Stimulated activated CD4-positive, alpha-beta T cell treated with anti-CD3 and anti-CD28 coated beads, Interleukin-2, amount 100 ng/mL, for 48 hours (primary cell): Measurements from ENCODE around the gene PANK1.
"Not testable (repeated sequence)": the region's sequence is repeated elsewhere in the genome, so short reads cannot be mapped to it uniquely, and the experiment has no call there.

Experiments used
- DNase-seq, 2 donors: peaks; one replicate each; pipeline ENCODE4 v3.0.0-alpha.2; 2020

Gene PANK1

DNA sequence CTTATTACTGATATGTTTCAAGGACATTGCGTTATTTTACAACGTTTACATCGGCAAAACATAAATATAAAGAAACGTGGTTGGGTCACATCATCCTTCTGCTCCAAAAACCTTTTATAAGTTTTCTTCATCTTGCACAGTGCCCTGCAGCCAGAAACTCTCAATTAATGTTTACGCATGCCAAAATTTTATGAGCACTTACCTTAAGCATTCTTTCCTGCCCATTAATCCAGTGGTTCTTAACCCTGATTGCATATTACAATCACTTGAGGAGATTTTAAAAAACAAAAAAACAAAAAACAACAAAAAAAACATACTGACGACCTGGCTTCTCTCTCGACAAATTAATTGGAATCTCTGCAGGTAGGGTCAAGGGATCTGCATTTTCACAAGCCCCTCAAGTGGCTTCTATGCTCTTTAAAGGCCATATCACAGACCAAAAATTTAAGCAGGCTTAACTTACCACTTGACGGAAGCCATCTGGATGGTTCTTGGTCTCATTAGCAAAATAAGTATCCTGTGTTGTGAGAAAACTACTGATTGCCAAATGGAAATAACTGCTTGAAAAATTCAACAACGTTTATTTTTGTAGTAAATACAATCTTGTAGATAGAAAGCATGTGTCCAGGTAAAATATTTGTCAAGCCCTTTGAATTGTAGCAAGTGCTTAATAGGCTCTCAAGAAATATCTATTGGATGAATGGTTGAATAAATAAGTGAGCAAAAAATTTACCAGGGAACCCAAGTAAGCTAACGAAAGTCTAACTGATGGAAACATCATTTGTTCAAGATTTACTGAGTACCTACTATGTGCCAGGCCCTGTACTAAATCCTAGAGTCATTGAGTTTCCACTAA lies 78.7 kb downstream of the PANK1 start:
- no peak for DNase-seq

DNA sequence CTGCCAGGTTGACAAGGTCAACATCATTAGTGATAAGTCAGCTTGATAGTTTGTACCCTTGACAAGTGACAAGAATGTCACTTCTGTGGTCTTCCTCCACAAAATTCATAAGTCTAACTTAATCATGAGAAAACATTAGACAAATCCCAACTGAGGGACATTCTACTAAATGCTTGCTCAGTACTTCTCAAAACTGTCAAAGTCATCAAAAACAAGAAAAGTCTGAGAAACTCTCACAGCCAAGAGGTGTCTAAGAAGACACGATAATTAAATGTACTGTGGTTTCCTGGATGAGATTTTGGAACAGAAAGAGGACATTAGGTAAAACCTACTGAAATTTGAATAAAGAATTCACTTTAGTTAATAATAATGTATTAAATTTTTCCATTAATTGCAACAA lies 79.9 kb downstream of the PANK1 start:
- no peak for DNase-seq

DNA sequence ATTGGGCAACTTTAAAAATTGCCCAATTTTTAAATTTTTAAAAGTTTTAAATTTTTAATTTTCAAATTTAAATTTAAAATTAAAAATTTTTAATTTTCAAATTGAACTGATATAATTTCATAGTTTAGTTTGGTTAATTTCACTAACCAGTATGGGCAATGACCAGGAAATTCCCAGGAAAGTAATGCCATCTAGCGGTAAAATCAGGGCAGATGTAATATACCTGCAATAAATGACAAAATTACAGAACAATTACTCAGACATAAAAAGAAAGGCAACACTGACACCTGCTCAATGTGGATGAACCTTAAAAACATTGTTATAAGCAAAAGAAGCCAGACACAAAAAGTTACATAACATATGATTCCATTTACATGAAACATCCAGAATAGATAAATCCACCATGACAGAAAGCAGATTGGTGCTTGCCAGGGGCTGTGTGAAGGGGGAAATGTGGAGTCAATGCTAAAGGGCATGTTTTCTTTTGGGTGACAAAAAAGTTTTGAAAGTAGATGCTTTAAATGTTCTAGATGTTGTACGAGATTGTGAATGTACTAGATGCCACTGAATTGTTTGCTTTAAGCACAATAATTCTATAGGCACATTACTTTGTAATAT lies 81.1 kb downstream of the PANK1 start:
- DNase-seq = peak; percentile 2 to 4

DNA sequence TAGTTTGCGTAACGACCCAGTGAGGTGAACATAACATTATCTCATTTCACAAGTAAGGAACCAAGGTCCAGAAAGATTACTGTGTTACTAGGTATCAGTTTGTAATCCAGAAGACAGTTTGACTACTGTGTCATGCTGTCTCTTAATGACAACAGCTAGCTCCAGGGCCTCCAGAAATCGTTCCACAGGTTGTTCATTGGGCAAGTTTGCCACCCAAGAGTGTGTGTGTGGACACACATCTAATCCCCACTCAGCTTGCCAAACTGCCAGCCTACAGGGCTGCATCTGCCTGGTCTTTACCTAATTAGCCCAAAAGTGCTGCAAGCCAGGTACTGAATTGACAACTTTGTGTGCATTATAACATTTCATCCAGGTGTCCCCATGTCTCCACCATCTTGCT lies 81.7 kb downstream of the PANK1 start:
- DNase-seq = no peak

DNA sequence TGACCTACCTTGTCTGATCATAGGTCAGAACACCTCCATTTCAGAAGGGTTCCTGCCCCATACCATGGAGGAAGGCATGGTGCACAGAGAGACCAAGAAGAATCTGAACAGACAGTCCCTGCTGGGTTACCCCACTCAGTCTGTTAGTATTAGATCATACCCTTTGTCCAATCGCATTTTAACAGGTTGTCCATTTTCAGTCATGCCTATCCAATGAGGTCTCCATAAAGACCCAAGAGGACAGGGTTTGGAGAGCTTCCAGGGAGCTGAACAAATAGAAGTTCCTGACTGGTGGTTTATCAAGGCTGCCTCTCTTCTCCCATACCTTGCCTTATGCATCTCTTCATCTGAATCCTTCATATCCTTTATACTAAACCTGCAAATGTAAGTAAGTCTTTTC lies 88.4 kb downstream of the PANK1 start:
- DNase-seq = no peak

DNA sequence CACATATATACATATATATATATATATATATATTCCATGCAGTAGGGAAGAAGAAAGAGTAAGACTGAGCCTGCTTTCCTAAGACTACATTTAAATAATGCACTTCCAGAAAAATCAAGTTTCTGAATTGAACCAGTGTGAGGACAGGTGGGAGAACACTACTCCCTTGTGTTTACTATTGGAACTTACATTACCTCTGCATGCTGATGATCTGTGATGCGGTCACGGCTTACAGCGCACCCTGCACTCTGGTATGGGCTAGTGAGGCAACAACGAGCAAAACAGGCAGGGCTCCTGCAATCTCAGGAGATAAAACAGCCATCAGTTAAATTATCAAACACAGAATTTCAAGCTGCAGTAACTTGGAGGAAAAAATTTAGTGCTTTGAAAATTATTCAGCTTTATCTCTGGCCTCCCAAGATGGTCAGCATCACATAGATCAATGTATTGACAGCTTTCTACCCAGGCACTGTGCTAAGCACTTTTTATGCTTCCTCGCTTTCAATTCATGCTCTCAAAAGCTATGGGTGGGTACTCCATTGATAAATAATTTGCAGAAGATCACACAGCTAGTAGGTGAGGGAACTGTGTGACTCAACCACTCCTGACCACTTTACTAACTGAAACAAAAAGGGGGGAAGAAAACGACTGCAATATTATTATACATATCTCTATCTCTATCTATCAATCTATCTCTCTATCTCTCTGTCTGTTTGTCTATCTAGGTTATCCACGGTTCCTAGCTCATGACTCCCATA lies 89.2 kb downstream of the PANK1 start:
- no peak for DNase-seq

DNA sequence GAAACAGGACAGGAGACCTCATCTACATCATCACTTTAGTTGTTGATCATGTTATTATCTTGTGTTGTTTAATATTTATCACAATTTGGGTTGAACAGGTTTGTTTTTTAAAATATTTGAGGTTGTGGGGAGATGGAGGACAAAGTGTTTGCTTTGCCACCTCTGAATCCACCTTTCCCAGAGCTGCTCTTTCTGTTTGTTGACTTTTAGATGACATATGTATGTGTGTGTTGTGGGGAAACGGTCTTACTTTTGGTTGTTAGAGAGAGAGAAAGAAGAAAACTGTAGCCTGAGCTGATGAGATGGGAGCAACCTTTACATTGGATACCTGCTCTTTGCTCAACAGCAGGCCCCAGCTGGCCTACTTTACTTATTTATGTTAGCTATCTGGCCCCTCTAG lies 90.6 kb downstream of the PANK1 start:
- no peak for DNase-seq

DNA sequence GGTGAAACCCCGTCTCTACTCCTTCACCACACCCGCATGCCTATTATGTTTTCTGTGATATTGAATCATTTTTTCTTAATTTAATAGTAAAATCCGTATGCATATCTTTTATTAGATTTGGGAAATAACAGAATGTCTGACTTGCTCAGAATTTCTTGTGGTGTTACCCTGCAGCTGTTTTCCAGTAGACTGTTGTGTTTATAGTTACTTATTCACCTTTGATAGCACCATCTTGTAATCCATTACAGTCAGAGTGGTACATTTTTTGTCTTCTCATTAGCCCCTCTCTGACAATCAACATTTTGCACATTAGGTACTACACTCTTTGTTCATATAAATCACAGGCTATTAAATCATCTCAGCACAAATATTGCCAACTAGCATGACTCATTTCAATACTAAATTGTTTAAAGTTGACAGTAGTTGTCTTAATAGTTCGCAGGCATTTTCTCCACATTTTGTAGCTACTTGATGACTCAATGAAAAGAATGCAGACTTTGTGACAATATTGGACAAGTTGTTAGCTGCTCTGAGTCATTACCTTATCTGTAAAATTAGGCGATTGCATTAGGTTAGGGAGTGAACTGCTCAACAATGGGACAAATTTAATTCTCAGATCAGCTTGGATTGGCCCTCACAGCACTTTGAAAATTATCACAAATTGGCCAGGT lies 91.8 kb downstream of the PANK1 start:
- DNase-seq = no peak

DNA sequence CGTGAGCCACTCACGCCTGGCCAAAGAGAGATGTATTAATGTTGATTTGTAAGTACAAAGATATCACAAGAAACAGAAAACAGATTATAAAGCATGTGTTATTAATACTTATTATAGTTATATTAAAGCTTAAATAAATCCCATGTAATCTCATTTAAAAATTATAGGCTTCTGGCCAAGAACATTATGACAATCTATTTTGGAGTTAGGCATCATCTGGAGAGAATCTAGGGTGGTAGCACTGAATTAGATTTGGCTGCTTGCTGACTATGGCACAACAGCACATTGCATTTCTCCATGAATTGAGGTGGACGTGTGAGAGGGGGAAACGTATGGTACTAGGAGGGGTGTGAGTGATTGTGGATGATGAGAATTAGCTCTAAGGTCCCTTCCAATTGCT lies 92.8 kb downstream of the PANK1 start:
- DNase-seq = no peak

DNA sequence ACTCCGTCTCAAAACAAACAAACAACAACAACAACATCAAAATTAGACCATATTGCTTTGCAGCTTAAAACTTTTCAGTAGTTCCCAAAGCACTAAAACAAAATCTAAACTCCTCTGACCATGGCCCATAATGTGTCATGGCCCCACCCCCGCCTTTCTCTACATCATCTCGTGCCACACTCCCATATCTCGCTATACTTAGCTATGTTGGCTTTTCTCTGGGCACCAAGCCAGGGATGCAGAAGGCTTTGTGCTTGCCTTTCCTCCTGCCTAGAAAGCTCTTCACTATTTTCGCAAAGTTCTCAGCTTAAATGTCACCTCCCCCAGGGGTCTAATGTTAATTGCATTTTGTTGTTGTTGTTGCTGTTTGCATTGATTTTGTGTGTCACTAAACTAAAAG lies 94.5 kb downstream of the PANK1 start:
- no peak for DNase-seq

DNA sequence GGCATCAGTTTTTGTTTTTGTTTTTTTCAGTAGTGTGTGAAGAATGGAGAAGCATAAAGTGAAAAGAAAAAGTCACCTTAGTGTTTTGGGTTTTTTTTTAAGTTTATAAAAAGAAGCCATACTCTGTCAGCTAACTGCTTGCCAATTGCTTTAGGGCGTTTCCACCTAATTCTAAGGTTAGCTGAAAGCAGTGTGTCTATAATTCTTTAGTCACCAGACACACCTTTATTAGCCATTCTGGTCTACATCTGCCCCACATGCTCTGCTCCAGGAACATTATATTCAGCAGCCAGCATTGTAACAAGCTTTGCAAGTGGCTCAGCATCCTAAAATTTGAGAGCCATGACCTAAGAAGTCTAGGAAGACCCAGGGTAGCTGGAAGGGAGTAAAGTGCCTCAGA lies 95.5 kb downstream of the PANK1 start:
- DNase-seq = no peak

DNA sequence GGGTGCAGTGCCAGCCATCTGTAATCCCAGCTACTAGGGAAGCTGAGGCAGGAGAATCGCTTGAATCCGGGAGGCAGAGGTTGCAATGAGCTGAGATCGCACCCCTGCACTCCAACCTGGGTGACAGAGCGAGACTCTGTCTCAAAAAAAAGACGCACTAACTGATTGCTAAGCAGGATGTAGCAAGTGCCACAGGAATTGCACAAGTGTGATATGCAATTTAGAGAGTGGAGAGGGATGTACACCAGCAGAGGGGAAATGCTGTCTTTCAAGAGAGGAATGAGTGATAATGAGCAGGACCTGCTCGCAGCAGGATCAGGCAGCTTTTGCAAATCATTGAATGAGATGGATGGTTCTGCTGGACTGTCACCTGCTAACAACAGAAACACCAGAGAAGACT lies 96.4 kb downstream of the PANK1 start:
- no peak for DNase-seq

DNA sequence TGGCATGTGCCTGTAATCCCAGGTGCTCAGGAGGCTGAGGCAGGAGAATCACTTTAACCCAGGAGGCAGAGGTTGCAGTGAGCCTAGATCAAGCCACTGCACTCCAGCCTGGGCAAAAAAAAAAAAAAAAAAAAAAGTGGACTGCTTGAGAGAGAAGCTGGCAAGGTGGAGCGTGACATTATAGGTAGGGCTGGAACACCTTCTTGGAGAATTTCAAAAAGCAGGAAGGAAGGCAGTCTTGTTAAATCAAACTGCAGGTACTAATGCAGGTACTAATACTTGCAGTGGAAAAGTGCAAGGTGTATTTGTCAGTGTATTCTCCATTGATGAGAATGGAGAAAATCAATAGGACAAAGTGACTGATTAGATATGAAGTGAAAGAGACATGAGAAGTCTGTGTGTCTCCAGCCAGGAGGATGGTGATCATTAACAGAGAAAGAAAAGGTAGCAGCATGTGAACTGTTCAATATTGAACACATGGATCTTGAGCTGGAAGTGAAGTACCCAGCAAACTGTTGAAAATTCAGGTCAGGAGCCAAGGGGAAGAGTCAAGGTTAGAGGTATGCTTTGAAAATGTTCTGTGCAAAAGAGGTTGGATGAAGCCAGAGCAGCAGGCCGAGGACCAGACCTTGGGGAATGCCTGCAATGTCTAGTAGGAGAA lies 97.1 kb downstream of the PANK1 start:
- no peak for DNase-seq

DNA sequence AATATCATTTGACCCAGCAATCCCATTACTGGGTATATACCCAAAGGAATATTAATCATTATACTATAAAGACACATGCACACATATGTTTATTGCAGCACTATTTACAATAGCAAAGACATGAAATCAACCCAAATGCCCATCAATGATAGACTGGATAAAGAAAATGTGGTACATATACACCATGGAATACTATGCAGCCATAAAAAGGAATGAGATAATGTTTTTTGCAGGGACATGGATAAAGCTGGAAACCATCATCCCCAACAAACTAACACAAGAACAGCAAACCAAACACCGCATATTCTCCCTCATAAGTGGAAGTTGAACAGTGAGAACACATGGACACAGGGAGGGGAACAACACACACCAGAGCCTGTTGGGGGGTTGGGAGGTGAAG lies 98.4 kb downstream of the PANK1 start:
- not testable (repeated sequence) for DNase-seq

DNA sequence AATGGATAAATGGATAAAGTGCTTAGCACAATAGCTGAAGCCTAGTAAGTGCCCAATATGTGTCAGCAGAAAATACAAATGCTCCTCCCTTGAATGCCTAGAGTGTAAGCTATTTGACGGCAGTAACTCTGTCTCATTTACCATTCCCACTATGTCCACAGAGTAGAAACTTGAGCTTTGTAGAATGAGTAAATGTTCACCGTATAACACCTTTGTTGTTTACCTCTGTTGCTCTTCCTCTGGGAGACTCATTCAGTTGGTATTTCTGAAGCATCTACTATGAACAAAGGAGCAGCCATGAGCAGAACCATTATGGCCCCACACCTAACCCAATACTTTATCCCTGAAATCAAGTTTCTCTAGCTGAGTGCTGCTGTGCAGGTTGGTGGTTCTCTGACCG lies 101.2 kb downstream of the PANK1 start:
- DNase-seq = no peak

DNA sequence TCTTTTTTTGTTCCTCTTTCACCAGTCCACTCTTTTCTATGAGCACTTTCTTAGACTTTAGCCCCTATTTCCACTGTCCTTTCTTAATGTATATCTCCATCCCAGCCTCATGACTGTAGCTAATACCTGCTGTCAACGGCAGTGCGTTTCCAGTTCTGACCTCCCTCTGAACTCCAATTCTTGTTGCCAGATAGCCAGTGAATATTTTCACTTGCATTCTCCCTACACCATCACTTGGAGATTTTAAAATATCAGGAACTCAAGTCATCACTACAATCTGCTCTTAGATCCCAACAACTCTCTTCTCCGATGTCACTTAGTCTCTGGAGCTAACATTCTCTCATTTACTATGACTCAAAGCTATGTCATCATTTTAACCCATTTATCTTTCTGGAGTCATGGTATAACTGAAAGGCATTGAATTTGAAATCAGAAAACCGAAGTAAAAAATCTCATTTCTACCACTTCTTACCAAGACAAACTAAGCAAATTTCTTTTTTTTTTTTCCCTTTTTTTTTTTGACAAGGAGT lies 104.6 kb downstream of the PANK1 start:
- no peak for DNase-seq

DNA sequence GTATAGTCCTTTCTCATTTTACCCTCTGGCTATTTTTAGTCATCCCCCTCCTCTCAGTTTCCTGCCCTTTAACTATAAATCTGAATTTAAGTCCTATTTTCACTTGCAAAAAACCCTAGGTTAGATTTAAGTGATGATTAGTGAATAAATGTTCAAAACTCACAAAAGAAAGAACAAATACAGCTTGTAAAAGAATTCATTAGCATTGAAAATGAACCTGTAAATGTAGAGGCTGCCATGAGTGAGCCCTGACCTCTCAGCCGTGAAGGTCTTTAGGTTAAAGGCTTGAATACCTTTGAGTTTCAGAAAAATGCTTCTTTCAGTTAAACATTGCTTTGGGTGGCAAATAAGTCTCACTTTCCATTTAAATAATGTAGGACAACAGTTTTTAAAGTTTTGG lies 107.7 kb downstream of the PANK1 start:
- no peak for DNase-seq

DNA sequence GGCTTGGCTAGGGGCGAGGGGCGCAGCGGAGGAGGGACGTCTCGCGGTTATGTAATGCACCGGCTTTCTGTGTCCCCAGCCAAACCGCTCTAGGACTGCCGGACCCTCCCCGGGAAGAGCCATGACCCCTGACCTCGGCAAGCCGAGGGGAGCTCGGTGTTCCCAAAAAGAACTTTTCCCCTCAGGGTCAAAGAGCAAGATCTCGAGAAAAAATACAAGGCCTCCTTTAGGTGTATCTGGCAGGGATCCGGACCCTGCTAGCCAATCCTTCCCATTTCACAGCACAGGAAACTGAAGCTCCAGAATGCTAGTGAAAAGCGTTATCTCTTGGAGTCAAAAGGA lies 109.1 kb downstream of the PANK1 start:
- no peak for DNase-seq

DNA sequence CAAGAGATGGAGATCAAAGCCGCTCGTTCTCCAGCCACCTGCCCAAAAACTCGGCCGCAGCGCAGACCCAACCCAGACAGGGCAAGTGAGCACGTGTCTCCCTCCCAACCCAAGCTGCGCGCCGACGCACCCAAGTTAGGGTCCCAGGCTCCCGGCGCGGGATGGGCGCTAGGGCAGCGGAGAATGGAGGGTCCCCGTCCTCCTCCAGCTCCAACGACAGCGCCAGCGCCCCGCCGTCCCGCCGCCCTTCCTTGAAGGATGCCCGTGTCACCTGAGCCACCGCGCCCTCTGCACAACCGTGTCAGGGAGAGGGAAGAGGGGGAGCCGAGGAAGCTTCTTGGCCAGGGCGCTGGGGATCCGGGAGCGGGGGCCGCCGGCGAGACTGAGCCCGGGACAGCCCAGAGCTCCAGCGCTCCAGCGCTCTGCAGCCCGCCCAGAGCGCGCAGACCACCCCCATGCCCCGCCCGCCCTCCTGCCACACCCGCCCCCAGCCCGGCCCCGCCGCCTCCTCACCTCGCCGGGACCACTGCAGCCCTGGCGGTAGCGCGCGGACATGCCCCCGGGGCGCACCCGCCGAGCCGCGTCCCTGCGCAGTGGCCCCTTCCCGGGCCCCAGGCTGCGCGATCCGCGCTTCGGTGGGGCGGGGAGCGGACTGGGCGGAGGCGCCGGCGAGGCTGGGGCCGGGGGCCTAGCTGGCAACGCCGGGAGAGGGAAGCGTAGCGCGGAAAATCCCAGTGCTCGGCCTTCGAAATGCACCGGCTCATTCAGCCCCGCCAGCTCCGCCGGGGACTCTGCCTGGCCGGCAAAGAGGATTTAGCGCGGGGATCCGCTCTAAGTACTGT lies 109.7 kb downstream of the PANK1 start, which contains the start of gene SLC16A12:
Gene SLC16A12 (minus strand): TSS at position 424 of the 842 bp plus-strand sequence. CDS start 73,016 bp downstream, outside the sequence.
- DNase-seq = no peak

DNA sequence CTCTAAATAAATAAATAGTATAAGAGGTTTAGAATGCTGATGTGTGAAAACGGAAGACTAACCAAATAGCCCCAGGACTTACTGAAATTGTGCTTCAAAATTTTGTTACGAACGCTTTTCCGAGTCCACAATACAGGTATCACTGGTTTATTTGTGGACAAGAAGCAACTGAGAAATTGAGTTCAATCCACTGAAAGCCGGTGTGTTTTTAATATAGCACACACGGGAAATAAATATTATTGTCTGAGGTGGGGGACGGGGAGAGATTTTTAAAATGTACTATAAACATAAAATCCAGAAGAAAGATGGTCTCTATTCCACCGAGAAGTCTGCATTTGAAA lies 110.2 kb downstream of the PANK1 start:
- no peak for DNase-seq
